ENCODE data around the gene LPIN3. TPM values are rescaled to one million over a fixed set of nuclear protein-coding genes. Genes with fewer than 3 reads are reported as not detected.

LPIN3 gene
- total and polyA plus RNA-seq, 2 experiments from 2014 or later, result 6.1 to 9.7 TPM

- no peak for DNase-seq (ENCODE audit: low spot score)
- no peak overlapping the region for H3K4me3 ChIP-seq
- H3K27me3 ChIP-seq (ENCODE audit: insufficient read depth), result no peaks in the 10 kb centered on the region
- Mint-ChIP-seq H3K27ac (no peak overlapping the region), H3K27me3 (ENCODE audit: insufficient read depth, low read depth, poor library complexity) (peaks cover 3% of the 10 kb centered on the region), H3K36me3 (ENCODE audit: low read depth) (no peaks in the 10 kb centered on the region), H3K4me3 (no peak overlapping the region), H3K9me3 (no peaks in the 10 kb centered on the region), H3K4me1 (peaks cover 4% of the 10 kb centered on the region; the same call in 1 of the 3 replicates)
- TF ChIP-seq REST (IDR thresholded peaks at IDR 0.05; ENCODE audit: unreplicated experiment) (no peak), ZNF462 (CRISPR knock-in tag; IDR thresholded peaks at IDR 0.05) (no peak)
- TF ChIP-seq, protein P1, sequence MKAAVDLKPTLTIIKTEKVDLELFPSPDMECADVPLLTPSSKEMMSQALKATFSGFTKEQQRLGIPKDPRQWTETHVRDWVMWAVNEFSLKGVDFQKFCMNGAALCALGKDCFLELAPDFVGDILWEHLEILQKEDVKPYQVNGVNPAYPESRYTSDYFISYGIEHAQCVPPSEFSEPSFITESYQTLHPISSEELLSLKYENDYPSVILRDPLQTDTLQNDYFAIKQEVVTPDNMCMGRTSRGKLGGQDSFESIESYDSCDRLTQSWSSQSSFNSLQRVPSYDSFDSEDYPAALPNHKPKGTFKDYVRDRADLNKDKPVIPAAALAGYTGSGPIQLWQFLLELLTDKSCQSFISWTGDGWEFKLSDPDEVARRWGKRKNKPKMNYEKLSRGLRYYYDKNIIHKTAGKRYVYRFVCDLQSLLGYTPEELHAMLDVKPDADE (IDR thresholded peaks at IDR 0.05), result no peak
- H3K4me1 ChIP-seq (ENCODE audit: insufficient read depth), result no peaks in the 10 kb centered on the region
- ATAC-seq, result no peak
- no peak overlapping the region for H3K27ac ChIP-seq (ENCODE audit: low read depth)
- no peaks in the 10 kb centered on the region for H3K9me2 ChIP-seq (ENCODE audit: insufficient read depth)
- no peak overlapping the region for H3K4me2 ChIP-seq
- H3F3A ChIP-seq (replicated peaks; ENCODE audit: low read depth), result no peaks in the 10 kb centered on the region
- no peaks in the 10 kb centered on the region for H3K36me3 ChIP-seq (ENCODE audit: insufficient read depth)
- no peak overlapping the region for H2AFZ ChIP-seq
- no peaks in the 10 kb centered on the region; the same call in 1 of the 2 replicates for H4K20me1 ChIP-seq (replicated peaks; ENCODE audit: insufficient read depth)
- no peaks in the 10 kb centered on the region for H3K79me2 ChIP-seq (replicated peaks; ENCODE audit: insufficient read depth)
Observed at GRCh38 chr20:41379551-41379950, 38.9 kb downstream of the LPIN3 start.
